SHP77 (cell line): ENCODE data around the gene IRGQ.
A peak's percentile ranks its signal among the peaks of the same experiment; 100 is the strongest.

Experiments
- DNase-seq, 2 experiments: peaks; one replicate each; lab custom pipeline; 2025; lab: John Stamatoyannopoulos, UW

The IRGQ gene

DNA sequence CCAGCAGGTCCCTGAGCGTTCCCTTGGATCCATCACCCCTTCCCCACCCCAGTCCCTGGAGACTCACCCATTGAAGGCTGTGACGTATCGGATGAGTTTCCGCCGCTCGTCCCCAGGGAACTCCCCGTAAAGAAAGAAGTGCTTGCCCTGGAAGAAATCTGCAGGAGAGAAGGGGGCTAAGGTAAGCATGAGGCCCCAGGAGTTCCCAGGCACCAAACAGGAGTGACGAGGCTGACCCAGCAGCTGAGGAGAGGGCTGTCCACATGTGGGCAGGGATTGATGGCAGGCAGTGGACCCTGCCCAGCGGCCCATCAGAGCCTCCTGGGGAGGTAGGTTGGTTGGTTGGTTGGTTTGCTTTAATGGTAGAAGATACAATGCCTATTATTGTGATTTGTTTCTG lies 51.9 kb downstream of the IRGQ start:
- DNase-seq = no peak

DNA sequence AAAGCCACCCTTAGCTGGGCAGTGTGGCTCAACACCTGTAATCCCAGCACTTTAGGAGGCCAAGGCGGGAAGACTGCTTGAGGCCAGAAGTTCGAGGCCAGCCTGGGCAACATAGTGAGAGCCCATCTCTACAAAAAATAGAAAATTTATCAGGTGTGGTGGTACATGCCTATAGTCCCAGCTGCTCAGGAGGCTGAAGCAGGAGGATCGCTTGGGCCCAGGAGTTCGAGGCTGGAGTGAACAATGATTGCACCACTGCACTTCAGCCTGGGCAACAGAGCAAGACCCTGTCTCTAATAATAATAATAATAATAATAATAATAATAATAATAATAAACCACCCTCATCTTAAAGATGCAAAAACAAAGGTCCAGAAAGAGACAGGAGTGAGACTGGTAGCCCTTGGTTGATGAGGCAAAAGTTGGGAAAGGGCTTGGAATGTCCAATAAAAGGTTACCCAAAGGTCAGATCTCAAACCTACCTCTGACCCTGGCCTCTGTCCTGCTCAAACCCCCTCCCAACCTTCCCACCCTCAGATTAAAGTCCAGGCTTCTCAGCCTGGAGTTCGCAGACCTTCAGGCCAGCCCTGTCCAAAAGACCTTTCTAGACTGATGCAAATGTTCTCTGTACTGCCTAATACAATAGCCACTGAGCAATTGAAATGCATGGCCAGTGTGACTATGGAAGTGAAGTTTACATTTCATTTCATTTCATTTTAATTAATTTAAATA lies 53.8 kb downstream of the IRGQ start:
- no peak for DNase-seq

- no peak for DNase-seq
These were observed 55.6 kb downstream of the IRGQ start for GRCh38 chr19:43540381-43540780.

DNA sequence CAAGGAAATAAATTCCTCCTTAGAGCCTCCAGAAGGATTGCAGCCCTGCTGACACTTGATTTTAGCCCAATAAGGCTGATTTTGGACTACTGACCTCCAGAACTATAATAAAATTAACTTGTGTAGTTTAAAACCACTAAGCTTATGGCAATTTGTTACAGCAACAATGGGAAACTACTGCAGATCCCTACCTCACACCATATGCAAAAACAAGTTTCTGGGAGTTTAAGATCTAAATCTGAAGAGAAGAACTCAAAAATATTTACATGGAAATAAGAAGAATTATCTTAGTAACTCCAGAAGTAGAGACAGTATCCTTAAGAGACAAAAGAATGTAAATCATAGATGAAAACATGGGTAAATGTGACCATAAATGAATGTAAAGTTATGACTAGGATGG lies 57.0 kb downstream of the IRGQ start:
- no peak for DNase-seq

GRCh38 chr19:43534816-43535761 lies 60.8 kb downstream of the IRGQ start:
- peak; percentile 24 to 51 for DNase-seq
